Natural killer cell treated with Interleukin-12 subunit alpha and Interleukin-12 subunit beta and Interleukin-15 and Interleukin-18, amount 100 ng/mL, for 72 hours (primary cell): ENCODE measurements around the gene MACROD2. TPM values are rescaled to one million over a fixed set of nuclear protein-coding genes. Genes with fewer than 3 reads are reported as not detected.

ENCODE experiments used
- ATAC-seq, 2 donors: fragments of 150-1000 bp; cut with Tn5 transposase in 1 of 2; sonication (Bioruptor Pico), chemical (Tn5 transposase) in 1 of 2; 2 replicates each; pipeline ENCODE4 v1.10.0; 2021
- DNase-seq: peaks from one replicate; pipeline ENCODE4 v3.0.0; 2022; ENCODE audit warnings: low spot score
- H3K27ac Mint-ChIP-seq, 2 donors: 1 replicate in 1 of 2; 2 replicates in 1 of 2; pipeline ENCODE4 v1.8.0; 2022; ENCODE audit warnings: mixed read lengths in 2 of 2, mild to moderate bottlenecking in 1 of 2, moderate library complexity in 1 of 2
- H3K27me3 Mint-ChIP-seq, 2 donors: 1 replicate in 1 of 2; 2 replicates in 1 of 2; pipeline ENCODE4 v1.8.0; 2022; ENCODE audit warnings: mixed read lengths in 2 of 2
- H3K36me3 Mint-ChIP-seq: one replicate; pipeline ENCODE4 v1.8.0; 2022; ENCODE audit warnings: mixed read lengths
- H3K4me1 Mint-ChIP-seq, 2 donors: 1 replicate in 1 of 2; 2 replicates in 1 of 2; pipeline ENCODE4 v1.8.0; 2022; ENCODE audit warnings: low read depth in 2 of 2, mixed read lengths in 2 of 2, mild to moderate bottlenecking in 1 of 2
- H3K4me3 Mint-ChIP-seq: one replicate; pipeline ENCODE4 v1.8.0; 2022; ENCODE audit warnings: mixed read lengths
- H3K9me3 Mint-ChIP-seq: 2 replicates; pipeline ENCODE4 v1.8.0; 2022; ENCODE audit warnings: mixed read lengths
- total RNA-seq, 2 donors: library from RNA; stranded (reverse); gene quantifications; one replicate each; pipeline ENCODE4 v1.2.3, GENCODE V29; 2022

MACROD2 gene
- total RNA-seq, 2 donors from 2014 or later, result not detected

DNA sequence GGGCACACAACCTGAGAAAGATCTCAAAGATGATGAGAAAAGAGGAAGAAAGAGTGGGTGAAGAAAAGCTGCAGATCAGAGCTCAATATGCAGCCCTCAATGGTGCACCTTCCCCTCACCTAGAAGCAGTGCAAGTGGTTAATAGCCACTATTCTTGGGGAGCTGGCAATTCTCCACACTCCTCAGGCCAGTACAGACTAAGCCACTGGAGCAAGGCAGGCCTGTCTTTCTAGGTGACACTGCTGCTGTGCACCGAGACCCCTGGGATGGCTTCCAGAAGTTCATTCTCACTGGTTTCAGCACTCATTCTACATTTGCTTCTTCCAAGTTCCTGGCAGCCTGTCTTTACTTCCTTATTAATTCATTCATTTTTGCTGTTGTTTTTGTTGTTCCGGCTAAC, 1604.6 kb downstream of the MACROD2 start:
- no peak overlapping the region for H3K27ac Mint-ChIP-seq
- H3K27me3 Mint-ChIP-seq, result no peaks in the 10 kb centered on the region
- no peaks in the 10 kb centered on the region for H3K36me3 Mint-ChIP-seq
- H3K4me3 Mint-ChIP-seq, result no peak overlapping the region
- DNase-seq, result no peak
- peaks cover 8% of the 10 kb centered on the region for H3K9me3 Mint-ChIP-seq
- no peaks in the 10 kb centered on the region for H3K4me1 Mint-ChIP-seq
- ATAC-seq, result no peak

DNA sequence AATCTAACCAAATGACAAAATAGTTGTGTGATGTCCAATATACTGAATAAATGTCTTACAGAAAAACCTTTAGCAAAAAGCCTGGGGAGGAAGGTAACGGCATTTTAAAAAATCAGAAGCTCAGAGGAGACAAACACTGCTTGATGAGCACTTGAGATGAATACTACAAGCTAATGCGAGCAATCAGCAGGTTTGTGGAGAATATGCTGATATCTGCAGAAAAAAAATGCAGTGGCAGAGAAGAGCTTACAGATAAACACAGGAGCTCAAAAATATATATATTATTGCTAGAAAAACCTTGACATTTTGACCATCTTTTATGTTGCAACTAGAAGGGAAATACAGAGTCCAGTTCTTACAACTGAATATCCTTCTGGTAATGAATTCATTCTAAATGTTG, 1605.2 kb downstream of the MACROD2 start:
- H3K4me1 Mint-ChIP-seq, result no peaks in the 10 kb centered on the region
- H3K4me3 Mint-ChIP-seq, result no peak overlapping the region
- ATAC-seq, result no peak
- H3K27me3 Mint-ChIP-seq, result no peaks in the 10 kb centered on the region
- no peak overlapping the region for H3K27ac Mint-ChIP-seq
- H3K36me3 Mint-ChIP-seq, result no peaks in the 10 kb centered on the region
- peaks cover 8% of the 10 kb centered on the region for H3K9me3 Mint-ChIP-seq
- no peak for DNase-seq

DNA sequence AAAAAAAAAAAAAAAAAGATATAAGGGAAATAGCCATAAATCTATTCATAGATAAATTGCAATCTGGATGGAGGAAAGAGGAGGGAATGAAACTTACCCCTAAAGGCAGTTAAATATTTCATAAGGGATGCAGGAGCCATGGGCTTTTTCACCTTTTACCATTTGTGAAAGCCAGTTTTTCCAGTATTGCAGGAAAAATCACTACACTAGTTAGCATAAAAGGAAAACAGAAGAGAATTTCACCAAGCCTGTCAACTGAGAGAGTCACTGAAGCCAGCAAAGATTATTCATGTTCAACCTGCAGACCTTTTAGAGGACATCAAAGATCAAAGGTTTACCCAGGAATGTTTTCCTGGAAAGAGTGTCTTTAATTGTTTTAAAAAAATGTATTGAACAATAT, 1608.2 kb downstream of the MACROD2 start:
- DNase-seq (no peak), ATAC-seq (no peak)
- no peaks in the 10 kb centered on the region for H3K4me1 Mint-ChIP-seq
- no peaks in the 10 kb centered on the region for H3K27me3 Mint-ChIP-seq
- no peaks in the 10 kb centered on the region for H3K36me3 Mint-ChIP-seq
- H3K27ac Mint-ChIP-seq, result no peak overlapping the region
- H3K9me3 Mint-ChIP-seq, result peaks cover 4% of the 10 kb centered on the region
- no peak overlapping the region for H3K4me3 Mint-ChIP-seq

DNA sequence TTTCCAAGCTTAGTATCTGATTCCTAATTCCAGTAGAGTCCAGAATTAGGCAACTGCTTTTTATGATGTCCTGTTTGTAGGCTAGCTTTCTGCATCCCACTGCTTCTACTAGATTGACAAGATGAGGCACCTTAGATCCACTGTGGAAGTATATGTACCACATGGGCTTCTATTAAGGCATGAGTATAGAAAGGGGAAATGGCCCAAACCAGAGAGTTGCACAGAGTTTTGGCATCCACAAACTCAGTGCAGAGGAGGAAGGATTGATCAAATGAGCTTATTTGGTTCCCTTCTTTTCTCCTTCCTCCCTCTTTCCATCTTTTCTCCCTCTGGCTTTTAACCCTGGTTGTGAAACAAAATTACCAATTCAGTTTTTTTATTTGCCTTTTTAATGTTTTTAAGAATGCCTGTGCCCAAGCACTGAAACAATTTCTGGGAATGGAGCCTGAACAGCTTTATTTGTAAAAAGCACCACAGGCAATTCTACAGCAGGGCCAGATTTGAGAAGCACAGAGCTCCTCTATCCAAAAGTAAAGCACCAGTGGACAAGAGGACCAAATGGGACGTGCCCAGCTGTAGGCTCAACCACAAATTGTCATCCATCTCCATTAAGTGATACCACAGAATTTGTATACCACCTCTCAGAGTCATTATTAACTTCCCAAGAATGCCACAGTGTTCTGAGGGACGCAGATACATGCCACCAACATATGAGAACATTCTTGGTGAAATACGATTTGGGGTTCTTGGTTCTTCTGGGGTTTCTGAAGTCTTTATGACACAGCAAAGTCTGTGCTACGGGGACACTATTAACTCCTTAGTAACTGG, 1608.9 kb downstream of the MACROD2 start:
- H3K4me1 Mint-ChIP-seq, result no peaks in the 10 kb centered on the region
- H3K36me3 Mint-ChIP-seq, result no peaks in the 10 kb centered on the region
- H3K27me3 Mint-ChIP-seq, result no peaks in the 10 kb centered on the region
- no peak overlapping the region for H3K27ac Mint-ChIP-seq
- DNase-seq (no peak), ATAC-seq (no peak)
- peaks cover 4% of the 10 kb centered on the region for H3K9me3 Mint-ChIP-seq
- H3K4me3 Mint-ChIP-seq, result no peak overlapping the region

DNA sequence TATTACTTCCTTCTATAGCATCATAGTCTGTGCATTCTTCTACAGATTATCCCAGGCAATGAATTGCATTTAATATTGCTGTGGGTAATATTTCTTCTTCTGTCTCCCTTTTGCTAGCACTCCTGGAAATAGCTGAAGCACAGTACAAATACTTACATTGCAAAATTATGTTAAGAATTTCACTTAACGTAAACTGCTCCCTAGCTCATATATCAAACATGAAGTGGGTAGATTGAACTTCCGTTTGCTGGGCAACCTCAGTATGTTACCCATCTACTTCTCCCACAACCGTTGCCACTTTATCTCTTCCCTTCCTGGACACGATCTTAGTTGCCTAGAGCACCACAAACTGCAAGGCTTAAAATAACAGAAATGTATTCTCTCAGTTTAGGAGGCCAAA, 1614.6 kb downstream of the MACROD2 start:
- no peaks in the 10 kb centered on the region for H3K36me3 Mint-ChIP-seq
- H3K27me3 Mint-ChIP-seq, result no peaks in the 10 kb centered on the region
- H3K9me3 Mint-ChIP-seq, result peaks cover 7% of the 10 kb centered on the region
- ATAC-seq, result no peak
- H3K4me1 Mint-ChIP-seq, result no peaks in the 10 kb centered on the region
- H3K27ac Mint-ChIP-seq, result no peak overlapping the region
- DNase-seq, result no peak
- H3K4me3 Mint-ChIP-seq, result no peak overlapping the region

DNA sequence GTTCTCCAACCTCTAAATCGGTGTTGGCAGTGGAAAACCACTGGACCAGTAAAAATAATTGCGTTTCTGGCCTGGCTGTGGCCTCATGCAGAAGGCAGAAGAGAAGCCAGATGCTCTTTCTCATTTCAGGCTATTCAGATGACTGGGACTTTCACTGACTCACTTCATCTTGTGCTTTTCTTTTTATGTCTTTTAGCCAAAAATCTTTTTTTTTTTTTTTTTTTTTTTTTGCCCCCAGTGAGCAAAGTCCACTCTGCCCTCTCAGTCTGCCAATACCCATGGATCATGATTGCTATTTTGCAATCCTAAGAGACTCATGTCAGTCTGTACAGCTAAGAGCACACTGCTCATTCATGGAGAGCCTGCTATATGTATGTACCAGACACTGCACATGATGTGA, 1615.5 kb downstream of the MACROD2 start:
- Mint-ChIP-seq H3K9me3 (peaks cover 7% of the 10 kb centered on the region), H3K27ac (no peak overlapping the region), H3K4me3 (no peak overlapping the region), H3K4me1 (no peaks in the 10 kb centered on the region), H3K36me3 (no peaks in the 10 kb centered on the region), H3K27me3 (no peaks in the 10 kb centered on the region)
- ATAC-seq (no peak), DNase-seq (no peak)

DNA sequence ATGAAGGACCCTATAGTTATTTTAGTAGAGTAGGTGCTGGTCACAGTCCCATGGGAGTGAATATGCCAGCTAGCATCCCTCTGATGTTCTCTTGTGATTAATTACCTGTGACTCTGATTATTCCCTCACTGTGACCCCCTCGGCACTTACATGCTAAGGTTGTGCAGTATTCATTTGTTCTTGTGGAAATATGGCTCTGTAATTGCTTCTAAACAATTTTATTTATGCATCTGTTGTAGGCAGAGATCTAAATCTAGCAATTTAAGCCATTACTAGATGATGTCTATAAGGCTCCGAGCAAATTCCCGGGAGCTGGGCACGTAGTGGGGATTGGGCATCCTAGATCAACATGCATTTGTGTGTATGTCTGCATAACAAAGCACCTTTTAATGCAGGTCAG, 1616.2 kb downstream of the MACROD2 start:
- DNase-seq, result no peak
- H3K27me3 Mint-ChIP-seq, result no peaks in the 10 kb centered on the region
- no peaks in the 10 kb centered on the region for H3K4me1 Mint-ChIP-seq
- no peak for ATAC-seq
- no peak overlapping the region for H3K27ac Mint-ChIP-seq
- no peak overlapping the region for H3K4me3 Mint-ChIP-seq
- H3K9me3 Mint-ChIP-seq, result peaks cover 9% of the 10 kb centered on the region
- no peaks in the 10 kb centered on the region for H3K36me3 Mint-ChIP-seq

DNA sequence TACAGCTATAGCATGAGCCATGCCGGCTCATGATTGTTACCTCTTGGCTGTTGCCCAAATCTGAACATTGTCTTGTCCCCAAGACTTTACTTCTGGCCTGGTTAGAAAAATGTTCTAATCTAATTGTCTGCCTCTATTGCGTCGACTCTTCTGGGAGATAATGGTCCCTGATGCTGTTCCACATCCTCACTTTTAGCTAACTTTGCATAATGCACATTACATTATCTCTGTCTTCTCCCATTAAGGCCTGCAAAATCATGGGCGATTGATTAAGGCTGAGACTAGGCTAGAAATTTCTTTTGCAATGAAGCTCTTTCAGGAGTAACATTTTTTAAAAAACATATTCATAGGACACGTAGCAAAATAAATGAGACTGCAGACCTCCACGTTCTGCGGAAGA, 1616.9 kb downstream of the MACROD2 start:
- H3K4me3 Mint-ChIP-seq, result no peak overlapping the region
- DNase-seq (no peak), ATAC-seq (no peak)
- no peak overlapping the region for H3K27ac Mint-ChIP-seq
- H3K36me3 Mint-ChIP-seq, result no peaks in the 10 kb centered on the region
- no peaks in the 10 kb centered on the region for H3K27me3 Mint-ChIP-seq
- no peaks in the 10 kb centered on the region for H3K4me1 Mint-ChIP-seq
- H3K9me3 Mint-ChIP-seq, result peaks cover 14% of the 10 kb centered on the region

DNA sequence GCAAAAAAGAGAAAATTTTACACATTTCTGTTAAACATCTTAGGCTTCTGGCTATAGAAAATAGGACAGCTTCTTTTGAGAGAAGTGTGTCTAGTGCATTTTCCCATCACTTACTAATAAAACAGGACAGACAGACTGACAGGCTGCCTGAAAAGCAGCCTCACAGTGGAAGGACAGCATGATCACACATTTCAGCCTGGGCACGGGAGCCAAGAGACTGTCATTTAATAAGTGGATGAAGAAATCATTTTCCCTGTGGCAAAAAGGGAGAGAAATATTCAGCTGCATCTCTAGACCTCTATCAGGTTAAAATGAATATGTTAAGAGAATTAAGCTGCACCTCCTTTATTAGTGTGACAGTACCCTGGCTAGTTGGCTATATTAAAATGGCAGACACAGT, 1617.5 kb downstream of the MACROD2 start:
- H3K27me3 Mint-ChIP-seq, result no peaks in the 10 kb centered on the region
- no peak overlapping the region for H3K27ac Mint-ChIP-seq
- ATAC-seq (no peak), DNase-seq (no peak)
- no peak overlapping the region for H3K4me3 Mint-ChIP-seq
- no peaks in the 10 kb centered on the region for H3K4me1 Mint-ChIP-seq
- H3K9me3 Mint-ChIP-seq, result peaks cover 14% of the 10 kb centered on the region
- no peaks in the 10 kb centered on the region for H3K36me3 Mint-ChIP-seq

DNA sequence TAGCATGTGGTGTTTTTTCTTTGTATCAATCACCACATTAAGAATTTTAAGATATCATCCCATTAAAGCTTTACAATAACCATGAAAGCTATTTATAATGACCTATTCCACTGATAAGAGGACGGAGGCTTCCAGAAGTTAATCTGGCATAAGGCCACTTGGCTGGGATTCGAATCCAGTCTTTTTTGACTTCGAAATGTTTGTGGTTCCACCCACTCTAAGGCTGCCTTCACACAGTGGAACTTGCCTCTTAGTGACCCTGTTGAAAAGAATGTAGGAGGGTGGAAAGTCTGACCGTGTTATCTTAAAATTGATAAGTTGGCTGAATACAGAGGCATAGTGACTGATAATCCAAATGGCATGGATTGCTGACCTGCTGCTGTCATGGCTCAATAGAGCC, 1618.2 kb downstream of the MACROD2 start:
- Mint-ChIP-seq H3K4me3 (no peak overlapping the region), H3K27ac (no peak overlapping the region), H3K27me3 (no peaks in the 10 kb centered on the region), H3K36me3 (no peaks in the 10 kb centered on the region), H3K4me1 (no peaks in the 10 kb centered on the region), H3K9me3 (peaks cover 14% of the 10 kb centered on the region)
- DNase-seq, result no peak
- ATAC-seq, result no peak

DNA sequence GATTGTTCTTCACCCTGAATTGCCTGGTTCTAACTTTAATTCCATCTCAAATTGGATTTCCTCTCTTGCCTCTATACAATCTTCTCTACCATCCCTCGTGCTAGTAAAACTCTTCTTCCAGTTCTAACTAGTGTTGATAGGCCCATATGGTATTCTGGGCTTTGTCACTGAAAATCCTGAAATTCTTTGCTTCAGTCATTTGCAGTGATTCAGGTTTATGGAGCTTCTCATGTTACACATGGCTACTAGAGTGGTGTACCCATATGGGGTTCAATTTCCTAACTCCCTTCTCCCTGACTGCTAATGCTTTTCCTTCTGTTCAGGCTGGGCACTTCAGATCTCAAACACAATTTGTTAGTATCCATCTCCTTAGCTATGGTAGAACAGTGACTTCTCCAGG, 1621.3 kb downstream of the MACROD2 start:
- H3K4me3 Mint-ChIP-seq, result no peak overlapping the region
- no peaks in the 10 kb centered on the region for H3K36me3 Mint-ChIP-seq
- DNase-seq, result no peak
- H3K9me3 Mint-ChIP-seq, result peaks cover 8% of the 10 kb centered on the region
- no peak overlapping the region for H3K27ac Mint-ChIP-seq
- no peaks in the 10 kb centered on the region for H3K4me1 Mint-ChIP-seq
- no peak for ATAC-seq
- H3K27me3 Mint-ChIP-seq, result no peaks in the 10 kb centered on the region

DNA sequence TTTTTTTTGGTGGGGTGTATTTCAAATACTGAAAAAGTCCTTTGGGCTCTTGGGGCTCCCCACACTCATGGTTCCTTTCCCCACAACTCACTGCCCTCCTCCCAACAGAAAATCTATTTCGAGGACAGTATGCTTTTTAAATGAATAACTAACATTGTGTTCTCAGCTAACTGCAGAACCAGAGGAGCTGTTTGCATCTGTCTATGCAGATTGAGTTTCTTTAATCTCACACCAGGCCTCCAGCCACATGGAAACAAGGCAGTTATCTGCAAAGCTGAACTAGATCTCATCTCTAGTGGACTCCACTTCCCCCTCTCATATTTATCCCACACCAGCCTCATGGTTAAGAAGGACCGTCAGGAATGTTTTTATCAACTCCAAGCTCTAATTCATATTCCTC, 1622.8 kb downstream of the MACROD2 start:
- ATAC-seq (no peak), DNase-seq (no peak)
- Mint-ChIP-seq H3K9me3 (peaks cover 8% of the 10 kb centered on the region), H3K27me3 (no peaks in the 10 kb centered on the region), H3K27ac (no peak overlapping the region), H3K36me3 (no peaks in the 10 kb centered on the region), H3K4me3 (no peak overlapping the region), H3K4me1 (no peaks in the 10 kb centered on the region)

DNA sequence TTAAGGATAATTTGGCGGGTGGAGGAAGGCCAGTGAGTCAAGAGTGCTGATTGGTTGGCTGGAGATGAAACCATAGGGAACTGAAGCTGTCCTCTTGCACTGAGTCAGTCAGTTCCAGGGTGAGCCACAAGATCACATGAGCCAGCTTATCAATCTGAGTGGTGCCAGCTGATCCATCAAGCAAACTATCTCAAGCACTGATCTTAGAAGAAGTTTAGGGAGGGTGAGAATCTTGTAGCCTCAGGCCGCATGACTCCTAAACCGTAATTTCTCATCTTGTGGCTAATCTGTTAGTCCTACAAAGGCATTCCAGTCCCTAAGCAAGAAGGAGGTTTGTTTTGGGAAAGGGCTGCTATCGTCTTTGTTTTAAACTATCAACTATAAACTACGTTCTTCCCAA, 1623.6 kb downstream of the MACROD2 start:
- H3K36me3 Mint-ChIP-seq, result no peaks in the 10 kb centered on the region
- no peaks in the 10 kb centered on the region for H3K27me3 Mint-ChIP-seq
- DNase-seq (no peak), ATAC-seq (no peak)
- H3K9me3 Mint-ChIP-seq, result peaks cover 8% of the 10 kb centered on the region
- no peak overlapping the region for H3K4me3 Mint-ChIP-seq
- H3K4me1 Mint-ChIP-seq, result no peaks in the 10 kb centered on the region
- no peak overlapping the region for H3K27ac Mint-ChIP-seq

DNA sequence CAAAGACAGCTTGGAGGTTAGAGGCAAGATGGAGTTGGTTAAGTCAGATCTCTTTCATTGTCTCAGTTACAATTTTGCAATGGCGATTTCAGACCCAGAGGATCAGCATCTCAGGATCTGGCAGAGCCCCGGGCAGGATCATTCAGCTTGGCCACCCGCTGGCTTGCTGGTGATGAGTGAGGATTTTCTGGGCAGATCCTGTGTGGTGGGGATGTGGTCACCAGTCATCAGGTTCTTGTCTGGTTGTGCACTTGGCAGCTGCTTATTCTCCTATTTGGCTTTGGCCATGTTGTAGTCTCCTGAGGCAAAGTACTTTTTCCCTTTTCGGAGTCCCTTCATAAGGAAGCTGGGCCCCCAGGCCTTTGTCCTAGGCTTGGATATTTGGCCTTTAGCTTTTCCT, 1624.0 kb downstream of the MACROD2 start:
- DNase-seq (no peak), ATAC-seq (no peak)
- H3K4me3 Mint-ChIP-seq, result no peak overlapping the region
- no peaks in the 10 kb centered on the region for H3K27me3 Mint-ChIP-seq
- H3K36me3 Mint-ChIP-seq, result no peaks in the 10 kb centered on the region
- peaks cover 8% of the 10 kb centered on the region for H3K9me3 Mint-ChIP-seq
- H3K27ac Mint-ChIP-seq, result no peak overlapping the region
- H3K4me1 Mint-ChIP-seq, result no peaks in the 10 kb centered on the region

DNA sequence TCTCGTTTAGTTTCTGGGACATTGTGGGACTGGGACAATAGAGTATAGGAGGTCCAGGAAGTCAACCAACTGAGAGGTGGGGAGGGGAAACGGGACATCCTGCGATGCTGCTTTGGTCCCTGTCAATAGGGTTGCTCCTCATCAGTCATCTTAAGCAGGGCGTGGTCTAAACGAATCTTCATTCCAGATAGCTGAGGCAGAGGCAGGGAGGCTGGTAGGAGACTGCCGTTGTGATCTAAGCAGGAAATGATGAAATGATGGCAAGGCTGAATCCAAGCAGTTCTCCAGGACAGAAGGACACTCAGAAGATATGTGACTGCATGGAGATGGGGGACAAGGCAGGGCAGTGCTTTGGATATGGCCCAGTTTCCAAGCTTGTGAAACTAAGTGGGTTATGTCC, 1624.5 kb downstream of the MACROD2 start:
- Mint-ChIP-seq H3K4me1 (no peaks in the 10 kb centered on the region), H3K4me3 (no peak overlapping the region), H3K27me3 (no peaks in the 10 kb centered on the region), H3K36me3 (no peaks in the 10 kb centered on the region), H3K9me3 (peaks cover 8% of the 10 kb centered on the region), H3K27ac (no peak overlapping the region)
- no peak for DNase-seq
- no peak for ATAC-seq
